HG03066 (cell line): ENCODE data around the gene SPHKAP.
"Not testable (repeated sequence)": the region's sequence is repeated elsewhere in the genome, so short reads cannot be mapped to it uniquely, and the experiment has no call there.

ENCODE experiments used
- ATAC-seq: cut with Tn5 transposase; IDR thresholded peaks from one replicate; pipeline ENCODE4 v1.9.1; 2021; ENCODE audit warnings: low read depth; ENCODE audit not compliant: unreplicated experiment

The SPHKAP gene, protein sequence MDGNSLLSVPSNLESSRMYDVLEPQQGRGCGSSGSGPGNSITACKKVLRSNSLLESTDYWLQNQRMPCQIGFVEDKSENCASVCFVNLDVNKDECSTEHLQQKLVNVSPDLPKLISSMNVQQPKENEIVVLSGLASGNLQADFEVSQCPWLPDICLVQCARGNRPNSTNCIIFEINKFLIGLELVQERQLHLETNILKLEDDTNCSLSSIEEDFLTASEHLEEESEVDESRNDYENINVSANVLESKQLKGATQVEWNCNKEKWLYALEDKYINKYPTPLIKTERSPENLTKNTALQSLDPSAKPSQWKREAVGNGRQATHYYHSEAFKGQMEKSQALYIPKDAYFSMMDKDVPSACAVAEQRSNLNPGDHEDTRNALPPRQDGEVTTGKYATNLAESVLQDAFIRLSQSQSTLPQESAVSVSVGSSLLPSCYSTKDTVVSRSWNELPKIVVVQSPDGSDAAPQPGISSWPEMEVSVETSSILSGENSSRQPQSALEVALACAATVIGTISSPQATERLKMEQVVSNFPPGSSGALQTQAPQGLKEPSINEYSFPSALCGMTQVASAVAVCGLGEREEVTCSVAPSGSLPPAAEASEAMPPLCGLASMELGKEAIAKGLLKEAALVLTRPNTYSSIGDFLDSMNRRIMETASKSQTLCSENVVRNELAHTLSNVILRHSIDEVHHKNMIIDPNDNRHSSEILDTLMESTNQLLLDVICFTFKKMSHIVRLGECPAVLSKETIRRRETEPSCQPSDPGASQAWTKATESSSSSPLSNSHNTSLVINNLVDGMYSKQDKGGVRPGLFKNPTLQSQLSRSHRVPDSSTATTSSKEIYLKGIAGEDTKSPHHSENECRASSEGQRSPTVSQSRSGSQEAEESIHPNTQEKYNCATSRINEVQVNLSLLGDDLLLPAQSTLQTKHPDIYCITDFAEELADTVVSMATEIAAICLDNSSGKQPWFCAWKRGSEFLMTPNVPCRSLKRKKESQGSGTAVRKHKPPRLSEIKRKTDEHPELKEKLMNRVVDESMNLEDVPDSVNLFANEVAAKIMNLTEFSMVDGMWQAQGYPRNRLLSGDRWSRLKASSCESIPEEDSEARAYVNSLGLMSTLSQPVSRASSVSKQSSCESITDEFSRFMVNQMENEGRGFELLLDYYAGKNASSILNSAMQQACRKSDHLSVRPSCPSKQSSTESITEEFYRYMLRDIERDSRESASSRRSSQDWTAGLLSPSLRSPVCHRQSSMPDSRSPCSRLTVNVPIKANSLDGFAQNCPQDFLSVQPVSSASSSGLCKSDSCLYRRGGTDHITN (N-terminal part only)

DNA sequence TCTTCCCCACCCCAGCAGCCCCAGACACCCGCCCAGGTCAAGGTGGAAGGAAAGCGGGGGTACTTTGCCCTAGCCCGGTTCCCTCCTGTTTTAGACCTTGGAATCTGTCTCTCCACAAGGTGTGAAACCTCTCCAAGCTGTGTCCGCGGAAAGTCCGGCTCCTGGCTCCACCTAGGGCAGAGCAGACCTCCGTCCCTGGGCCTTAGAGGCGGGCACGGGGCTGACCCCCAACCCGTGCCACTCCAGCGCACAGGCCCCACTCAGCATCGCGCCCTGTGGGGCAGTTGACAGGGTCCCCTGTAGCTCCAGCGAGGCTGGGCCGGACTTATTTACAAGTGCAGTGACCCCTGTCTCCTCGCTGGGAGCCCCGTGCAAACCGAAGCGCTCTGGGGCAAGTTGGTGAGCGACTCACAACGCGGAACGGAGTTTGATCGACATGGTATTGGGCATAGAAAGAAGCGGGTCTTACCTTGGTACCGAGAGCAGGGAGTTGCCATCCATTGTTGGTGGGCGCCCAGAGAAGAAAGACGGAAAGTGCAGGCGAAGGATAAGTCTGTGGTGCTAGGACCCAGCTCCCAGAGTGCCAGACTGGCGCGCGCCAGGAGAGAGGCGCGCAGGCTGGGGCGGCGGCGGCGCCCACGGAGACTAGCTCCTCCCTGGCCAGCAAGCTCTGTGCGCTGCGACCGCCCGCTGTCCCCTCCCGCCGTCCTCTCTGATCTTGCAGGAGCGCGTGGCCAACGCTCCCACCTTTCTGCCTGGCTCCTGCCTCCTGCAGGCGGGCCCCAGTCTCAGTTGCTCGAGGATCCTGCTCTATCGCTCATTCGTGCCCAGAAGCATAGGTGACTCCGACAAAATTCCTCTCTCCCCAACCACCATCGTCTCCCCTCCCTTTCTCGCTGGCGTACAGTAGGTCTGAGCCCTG, at the start of gene SPHKAP:
Gene SPHKAP (minus strand): TSS at position 590 of the 922 bp plus-strand sequence. CDS start 89 bp downstream, at position 501.
- ATAC-seq = no peak

DNA sequence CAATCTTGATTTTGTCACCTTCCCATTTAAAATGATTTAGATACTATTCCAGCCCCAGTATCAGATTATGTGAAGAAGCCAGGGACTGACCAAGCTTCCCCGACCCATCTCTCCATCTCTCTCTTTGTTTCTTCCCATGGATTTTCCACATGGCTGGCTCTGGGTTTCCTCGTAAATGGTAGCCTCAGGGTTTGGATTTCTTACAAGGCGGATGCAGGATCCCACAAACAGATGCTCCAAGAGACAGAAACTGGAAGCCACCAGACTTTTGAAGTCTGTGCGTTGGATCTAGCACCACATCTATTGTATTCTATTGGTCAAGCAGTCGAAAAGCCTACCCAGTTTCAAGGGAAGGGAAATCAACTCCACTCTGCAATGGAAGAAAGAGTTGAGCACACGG, 46.0 kb upstream of the SPHKAP start:
- ATAC-seq = no peak

DNA sequence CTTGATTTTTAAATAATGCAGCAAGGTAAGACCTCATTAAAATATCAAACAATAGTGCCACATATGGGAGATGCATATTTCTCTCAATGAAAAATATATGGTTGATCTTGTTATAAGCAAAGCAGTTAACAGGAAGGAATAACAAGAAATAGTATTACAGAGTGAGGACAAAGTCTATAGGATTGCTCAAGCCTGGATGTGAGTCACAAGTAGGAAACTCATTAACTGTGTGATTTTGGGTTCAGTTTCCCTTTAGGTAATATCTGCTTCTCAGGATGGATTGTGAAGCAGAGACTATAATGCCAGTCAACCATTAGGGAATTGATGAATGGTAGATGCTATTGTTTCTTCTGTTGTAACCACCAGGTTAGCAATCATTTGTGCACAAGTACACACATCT, 42.9 kb upstream of the SPHKAP start:
- no peak for ATAC-seq

DNA sequence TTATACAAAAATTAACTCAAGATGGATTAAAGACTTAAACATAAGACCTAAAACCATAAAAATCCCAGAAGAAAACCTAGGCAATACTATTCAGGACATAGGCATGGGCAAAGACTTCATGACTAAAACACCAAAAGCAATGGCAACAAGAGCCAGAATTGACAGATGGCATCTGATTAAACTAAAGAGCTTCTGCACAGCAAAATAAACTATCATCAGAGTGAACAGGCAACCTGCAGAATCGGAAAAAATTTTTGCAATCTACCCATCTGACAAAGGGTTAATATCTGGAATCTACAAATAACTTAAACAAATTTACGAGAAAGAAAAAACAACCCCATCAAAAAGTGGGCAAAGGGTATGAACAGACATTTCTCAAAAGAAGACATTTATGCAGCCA, 37.1 kb upstream of the SPHKAP start:
- not testable (repeated sequence) for ATAC-seq

DNA sequence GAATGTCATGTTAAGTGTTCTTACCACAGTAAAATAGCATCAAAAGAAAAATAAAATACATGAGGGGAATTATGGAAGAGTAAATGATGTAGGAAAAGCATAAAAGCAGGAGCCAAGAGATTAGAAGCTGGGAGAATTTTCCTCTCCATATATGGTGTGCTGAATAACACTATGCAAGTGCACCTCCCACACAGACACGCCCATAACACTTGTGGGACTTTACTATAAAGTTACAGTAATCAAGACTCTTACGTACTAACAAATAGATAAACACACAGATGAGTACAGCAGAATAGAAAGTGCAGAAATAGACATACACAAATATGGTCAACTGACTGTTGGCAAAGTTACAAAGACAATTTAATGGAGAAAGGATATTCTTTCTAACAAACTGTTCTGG, 16.0 kb upstream of the SPHKAP start:
- ATAC-seq = no peak

DNA sequence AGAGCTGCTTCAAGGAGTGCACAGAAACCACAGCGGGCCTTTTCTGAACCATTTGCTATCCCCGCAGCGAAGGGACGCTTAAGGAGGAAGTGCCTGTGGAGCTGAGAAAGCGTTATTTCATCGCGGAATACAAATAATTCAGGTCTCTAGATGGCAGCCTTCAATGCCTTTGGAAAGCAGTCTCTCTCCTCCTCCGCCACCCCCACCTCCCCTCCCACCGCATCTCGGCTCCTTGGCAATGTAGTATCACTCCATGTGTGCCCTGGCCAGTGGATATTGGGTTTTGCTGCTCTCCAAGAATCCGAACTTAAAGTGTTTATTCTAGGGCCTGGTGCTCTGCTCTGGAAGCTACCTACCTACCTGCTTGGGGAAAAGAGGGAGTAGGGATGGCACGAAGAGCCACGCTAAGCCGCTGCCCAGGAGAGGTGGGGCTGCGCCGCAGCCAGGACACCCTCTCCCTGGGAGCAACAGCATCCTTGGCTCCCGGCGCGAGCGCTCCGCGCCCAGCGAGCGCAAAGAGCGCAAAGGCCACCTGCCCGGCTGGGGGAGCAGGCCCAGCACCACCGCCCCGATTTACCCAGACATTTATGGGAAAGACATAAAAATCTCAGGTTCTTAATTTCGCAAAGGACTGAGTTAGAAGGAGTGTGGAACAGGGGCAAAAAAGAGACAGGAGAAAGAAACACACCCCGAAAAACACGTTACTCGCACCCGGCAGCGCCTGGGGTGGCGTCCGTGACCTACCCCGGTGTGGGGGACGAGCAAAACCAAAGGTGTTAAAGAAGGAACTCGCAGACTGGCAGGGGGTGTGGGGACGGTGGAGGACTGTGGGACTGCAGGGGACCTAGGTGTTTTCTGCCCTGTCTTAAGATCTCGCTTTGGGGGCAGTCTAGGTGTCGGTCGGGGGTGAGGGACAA, 1.0 kb downstream of the SPHKAP start:
- ATAC-seq = no peak

DNA sequence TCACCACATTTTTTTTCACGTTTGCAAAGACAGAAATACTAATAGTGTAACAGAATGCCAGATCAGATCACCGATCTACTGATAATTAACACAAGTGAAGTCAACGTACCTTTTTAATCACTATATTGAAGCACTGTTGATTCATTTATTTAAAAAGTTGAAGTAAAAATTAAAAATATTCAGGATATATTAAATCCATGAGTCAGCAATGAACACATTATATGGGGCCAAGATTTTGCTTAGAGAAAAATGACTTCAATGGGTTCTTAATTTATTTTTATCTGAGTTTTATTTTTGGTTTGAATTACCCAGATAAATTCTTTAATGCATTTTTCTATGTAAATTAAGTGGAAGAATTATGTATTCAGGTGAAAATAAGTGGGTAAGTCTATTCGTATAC, 14.2 kb downstream of the SPHKAP start:
- no peak for ATAC-seq

DNA sequence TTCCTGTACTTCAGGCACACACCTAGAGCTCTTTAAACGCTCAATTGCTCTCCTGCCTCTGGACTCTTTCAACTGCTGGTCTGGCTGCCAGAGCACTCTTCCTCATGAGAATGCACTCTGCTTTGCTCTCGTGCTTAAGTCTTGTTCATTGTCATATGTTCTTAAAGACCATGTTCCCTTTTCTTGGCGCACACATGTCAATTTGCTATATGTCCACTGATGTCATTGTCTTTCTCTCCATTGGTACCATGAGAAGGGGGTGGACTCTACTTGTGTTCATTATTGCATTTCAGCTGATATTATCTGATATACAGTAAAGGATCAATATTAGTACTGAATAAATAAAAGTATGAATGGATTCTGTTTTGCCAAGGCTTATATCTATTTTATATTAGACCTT, 16.8 kb downstream of the SPHKAP start:
- ATAC-seq = no peak

DNA sequence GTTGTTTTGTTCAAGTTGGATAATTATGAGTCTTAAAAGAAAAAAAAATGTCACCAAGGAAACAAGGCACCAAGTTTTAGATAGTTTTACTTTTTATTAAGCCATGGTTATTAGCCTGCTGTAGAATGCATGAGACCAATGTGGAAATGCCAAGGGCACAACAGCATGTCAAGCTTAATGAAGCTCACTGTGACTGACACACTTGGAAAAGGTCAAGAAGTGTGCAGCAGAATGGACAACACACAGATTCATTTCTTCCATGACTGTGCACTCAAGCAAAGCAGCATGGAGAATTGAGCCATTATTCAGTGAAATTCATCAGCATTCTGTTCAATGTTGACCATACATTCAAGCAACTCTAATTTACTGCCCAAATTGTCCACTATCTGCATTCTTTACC, 23.6 kb downstream of the SPHKAP start:
- no peak for ATAC-seq

DNA sequence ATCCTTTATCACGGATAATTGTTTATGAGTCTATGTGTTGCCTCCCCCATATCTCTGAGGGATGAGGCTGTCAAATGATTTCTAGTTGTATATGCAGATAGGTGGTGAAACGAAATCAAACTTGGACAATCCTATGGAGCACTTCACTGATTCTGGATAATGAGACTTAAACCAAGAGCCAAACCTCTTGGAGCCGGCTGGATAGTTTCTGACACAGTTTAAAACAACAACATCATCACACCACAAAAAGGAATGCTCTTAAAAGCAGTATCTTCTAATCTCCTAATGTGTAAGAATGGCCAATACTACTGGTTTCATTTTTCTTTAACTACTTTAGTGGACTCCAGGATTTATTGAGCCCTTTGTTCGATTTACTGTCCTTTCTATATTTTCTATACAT, 36.5 kb downstream of the SPHKAP start:
- ATAC-seq = no peak

DNA sequence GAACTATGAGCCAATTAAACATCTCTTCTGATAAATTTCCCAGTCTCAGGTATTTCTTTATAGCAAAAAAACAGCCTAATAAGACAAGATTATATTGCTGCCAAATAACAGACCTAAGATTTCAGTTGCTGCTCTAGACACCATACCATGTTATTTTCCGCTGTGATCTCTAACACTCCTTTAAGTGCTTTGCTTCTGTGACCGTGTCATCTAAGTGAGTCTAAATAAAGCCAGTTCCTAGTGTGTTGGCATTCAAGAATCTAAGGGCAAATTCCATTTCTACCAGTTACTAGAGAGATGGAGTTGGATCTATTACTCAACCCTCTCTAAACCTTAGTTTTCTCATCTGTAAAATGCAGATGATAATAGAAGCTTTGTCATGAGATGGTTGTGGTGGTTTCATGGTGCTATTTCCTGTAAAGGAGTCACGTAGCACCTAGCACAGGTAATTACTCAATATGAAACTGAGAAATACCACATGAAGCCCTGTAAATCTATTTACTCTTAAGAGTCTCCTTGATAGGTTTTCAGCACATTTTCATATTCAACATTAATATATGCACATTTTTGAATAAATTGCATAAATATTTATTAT, 40.5 kb downstream of the SPHKAP start:
- peak; percentile 85 for ATAC-seq

DNA sequence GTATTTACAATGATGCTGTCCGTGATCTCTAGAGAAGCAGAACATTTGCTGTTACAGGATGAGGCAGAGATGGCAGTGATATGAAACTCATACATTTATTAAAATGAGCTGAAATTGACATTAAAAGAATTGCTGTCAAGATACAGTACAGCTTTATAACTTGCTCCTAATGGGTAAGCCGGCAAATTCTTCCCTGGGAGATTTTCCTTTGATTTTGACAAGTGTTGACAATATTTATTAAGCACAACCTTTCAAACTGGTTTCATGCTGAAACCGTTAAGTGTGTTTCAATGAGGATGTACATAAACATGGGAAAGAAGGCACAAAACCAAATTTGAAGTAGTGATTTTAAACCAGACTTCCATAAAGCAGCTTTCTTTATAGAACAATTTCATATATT, 45.5 kb downstream of the SPHKAP start:
- ATAC-seq = no peak

DNA sequence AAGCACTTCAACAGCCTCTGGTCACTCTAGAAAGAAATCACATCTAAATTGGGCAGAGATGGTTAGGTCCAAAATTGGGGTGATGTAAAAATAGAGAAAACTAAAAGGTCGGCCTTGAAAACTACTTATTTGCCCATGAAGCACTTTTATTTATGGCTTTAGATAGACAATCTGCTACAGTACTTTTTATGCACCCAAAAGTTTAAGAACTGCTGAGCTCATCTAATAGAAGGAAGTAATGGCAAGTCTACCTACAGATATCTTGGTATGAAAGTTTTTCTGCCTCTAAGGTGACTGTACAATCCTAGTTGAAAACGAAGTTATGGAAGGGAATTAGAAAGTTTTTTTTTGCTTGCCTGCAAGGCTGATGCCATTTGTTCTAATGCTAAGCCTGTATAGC, 46.2 kb downstream of the SPHKAP start:
- no peak for ATAC-seq

DNA sequence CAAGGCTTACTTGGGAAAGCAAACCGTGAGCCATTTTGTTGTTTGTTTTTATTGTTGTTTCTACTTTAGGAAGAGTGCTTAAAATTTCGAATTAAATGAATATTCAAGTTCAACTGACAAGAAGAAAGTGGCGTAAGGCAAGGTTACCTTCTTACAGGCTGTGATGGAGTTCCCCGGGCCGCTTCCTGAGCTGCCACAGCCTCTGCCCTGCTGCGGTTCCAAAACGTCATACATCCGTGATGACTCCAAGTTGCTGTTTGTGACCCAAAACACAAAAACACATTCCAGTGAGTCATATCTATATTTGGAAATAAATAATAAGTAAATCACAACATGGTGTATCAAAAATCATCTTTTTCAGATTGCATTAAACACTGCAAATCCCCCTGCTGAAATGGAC, 49.7 kb downstream of the SPHKAP start:
- no peak for ATAC-seq

DNA sequence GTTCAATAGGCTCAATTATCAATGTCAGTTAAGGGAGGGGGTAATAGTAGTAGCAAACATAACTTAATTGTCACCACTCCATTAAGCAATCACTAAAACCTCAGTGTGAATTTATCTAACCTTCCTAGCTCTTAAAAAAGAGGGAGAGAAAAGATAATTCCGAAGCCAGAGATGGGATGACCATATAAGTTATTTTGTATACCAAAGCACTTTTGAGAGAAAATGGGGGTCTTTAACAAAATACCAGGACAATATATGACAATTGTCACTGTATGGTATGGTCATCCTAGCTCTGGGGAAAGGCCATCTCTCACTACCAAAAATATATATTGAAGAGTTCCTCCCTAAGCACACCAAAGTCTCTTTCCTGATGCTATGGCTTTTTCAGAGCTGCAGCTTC, 55.1 kb downstream of the SPHKAP start:
- no peak for ATAC-seq

DNA sequence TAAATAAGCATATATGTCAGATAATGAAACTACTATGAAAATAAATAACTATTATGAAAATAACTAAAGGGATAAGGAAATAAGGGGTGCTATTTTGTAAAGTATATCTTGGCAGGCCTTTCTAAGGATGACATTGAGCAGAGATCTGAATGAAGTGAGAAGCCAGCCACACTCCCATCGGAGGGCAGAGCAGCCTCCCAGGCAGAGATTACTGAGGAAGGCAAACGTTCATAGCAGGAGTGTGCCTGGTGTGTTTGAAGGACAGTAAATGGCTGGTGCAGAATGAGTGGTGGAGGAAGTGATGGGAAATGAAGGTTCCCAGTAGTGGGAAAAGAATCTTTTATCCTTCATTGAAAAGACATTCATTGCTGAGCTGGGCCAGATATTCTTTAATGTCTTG, 62.5 kb downstream of the SPHKAP start:
- ATAC-seq = no peak

DNA sequence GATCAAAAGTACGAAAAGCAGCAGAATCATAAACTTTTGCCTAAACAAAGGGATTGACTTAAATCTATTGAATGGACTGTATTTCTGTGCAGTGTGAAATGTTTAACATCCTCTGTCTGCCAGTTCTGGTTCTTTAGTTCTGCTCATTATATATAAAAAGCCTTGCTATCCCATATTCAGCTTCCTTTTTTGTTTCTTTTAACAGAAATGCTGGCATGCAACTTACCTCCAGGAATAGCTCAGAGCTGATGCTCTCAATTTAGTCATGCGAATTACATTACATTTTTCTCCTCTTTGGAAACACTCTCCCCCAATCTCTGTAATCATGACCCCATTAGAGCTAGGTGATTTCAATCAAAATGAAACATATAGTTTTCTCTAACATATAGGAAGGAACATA, 73.6 kb downstream of the SPHKAP start:
- ATAC-seq = no peak

DNA sequence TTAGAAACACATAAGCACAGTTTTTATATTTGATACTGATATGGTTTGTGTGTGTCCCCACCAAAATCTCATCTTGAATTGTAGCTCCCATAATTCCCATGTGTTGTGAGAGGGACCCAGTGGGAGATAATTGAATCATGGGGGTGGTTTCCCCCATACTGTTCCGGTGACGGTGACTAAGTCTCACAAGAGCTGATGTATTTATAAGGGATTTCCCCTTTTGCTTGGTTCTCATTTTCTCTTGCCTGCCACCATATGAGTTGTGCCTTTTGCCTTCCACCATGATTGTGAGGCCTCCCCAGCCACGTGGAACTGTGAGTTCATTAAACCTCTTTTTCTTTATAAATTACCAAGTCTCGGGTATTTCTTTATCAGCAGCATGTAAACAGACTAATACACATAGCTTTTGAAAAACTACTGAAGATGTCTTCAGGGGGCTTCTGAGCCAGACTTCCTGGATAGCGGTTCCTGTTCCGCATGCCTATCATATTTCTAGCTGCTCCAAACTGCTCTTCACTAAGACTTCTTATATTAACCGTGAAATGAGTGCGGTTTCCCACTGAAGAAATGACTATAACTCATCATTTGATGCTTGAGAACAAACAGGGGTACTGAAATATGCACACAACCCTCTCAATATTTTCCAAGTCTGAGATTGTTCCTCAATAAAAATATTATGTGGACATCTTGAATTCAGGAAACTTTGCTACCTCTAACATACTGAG, 75.8 kb downstream of the SPHKAP start:
- no peak for ATAC-seq
